ENCODE data around the gene UTS2B. TPM values are rescaled to one million over a fixed set of nuclear protein-coding genes. Genes with fewer than 3 reads are reported as not detected.

Gene UTS2B
- total RNA-seq, 1 donor from 2014 or later: not detected

DNA sequence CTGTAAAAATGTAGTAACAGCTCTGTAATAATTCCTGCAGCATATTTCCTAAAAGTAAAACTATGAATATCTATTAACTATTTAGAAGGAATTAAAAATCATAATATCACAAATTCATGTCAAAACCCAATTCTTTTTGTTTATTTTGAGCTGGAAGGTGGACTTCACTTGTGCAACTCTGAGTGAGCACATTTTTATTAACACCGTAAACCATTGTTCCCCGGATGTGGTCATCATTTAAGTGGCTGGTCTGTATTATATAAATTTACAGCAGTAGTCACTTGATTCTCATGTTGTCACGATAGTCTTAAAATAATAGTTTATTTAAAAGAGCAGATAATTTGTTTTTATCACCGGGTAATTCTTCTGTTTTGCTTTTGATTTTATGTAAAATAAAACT, 43.0 kb upstream of the UTS2B start:
- TF ChIP-seq, protein P1, sequence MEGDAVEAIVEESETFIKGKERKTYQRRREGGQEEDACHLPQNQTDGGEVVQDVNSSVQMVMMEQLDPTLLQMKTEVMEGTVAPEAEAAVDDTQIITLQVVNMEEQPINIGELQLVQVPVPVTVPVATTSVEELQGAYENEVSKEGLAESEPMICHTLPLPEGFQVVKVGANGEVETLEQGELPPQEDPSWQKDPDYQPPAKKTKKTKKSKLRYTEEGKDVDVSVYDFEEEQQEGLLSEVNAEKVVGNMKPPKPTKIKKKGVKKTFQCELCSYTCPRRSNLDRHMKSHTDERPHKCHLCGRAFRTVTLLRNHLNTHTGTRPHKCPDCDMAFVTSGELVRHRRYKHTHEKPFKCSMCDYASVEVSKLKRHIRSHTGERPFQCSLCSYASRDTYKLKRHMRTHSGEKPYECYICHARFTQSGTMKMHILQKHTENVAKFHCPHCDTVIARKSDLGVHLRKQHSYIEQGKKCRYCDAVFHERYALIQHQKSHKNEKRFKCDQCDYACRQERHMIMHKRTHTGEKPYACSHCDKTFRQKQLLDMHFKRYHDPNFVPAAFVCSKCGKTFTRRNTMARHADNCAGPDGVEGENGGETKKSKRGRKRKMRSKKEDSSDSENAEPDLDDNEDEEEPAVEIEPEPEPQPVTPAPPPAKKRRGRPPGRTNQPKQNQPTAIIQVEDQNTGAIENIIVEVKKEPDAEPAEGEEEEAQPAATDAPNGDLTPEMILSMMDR (IDR thresholded peaks at IDR 0.05; ENCODE audit: insufficient read depth, low read length, severe bottlenecking): no peak
- DNase-seq (ENCODE audit: low read depth): no peak
- FAIRE-seq: no peak
- Histone ChIP-seq H3K36me3 (ENCODE audit: control insufficient read depth, insufficient read depth, low read length) (peaks cover 5% of the 10 kb centered on the region), H3K27me3 (ENCODE audit: control insufficient read depth, insufficient read depth, low read length) (no peaks in the 10 kb centered on the region), H3K4me3 (ENCODE audit: low read depth, low read length) (no peak overlapping the region)

DNA sequence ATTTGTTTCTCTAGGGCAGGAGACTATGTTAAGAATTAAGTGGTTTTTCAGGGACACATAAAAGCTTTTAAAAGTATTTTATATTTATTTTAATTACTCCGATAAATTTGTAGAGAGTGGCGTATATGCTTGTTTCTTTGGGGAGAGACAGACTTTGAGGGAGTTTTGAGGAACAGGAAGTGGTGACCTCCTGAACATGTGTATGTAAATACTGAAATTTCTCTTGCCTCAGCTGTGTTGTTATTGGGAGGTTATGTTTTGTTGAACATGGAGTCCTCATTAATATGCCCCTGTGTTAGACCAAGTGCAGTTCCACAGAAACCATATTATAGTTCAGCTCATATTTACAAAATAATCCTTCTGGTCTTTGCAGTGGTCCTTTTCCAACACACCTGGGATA, 41.8 kb upstream of the UTS2B start:
- FAIRE-seq (no peak), DNase-seq (ENCODE audit: low read depth) (no peak)
- Histone ChIP-seq H3K4me3 (ENCODE audit: low read depth, low read length) (no peak overlapping the region), H3K27me3 (ENCODE audit: control insufficient read depth, insufficient read depth, low read length) (no peaks in the 10 kb centered on the region), H3K36me3 (ENCODE audit: control insufficient read depth, insufficient read depth, low read length) (peaks cover 5% of the 10 kb centered on the region)
- TF ChIP-seq, protein P1 (IDR thresholded peaks at IDR 0.05; ENCODE audit: insufficient read depth, low read length, severe bottlenecking): no peak

DNA sequence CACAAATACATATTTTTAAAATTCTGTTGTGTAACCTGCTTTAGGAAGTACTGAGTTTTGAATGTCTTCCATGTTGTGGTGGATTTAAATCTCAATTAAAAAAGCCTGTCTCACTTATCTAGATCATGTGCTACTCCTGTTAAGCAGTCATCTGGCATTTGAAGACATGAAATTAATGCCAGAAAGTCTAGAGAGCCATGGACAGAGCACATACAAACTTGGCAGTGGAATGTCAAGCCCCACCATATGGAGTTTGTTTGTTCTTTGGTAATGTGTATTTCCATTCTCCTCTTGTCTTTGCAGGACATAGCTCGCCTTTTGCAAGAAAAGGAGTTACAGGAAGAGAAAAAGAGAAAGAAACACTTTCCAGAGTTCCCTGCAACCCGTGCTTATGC, 39.3 kb upstream of the UTS2B start:
- no peak overlapping the region for H3K4me3 ChIP-seq (ENCODE audit: low read depth, low read length)
- FAIRE-seq: no peak
- no peaks in the 10 kb centered on the region for H3K27me3 ChIP-seq (ENCODE audit: control insufficient read depth, insufficient read depth, low read length)
- TF ChIP-seq, protein P1 (IDR thresholded peaks at IDR 0.05; ENCODE audit: insufficient read depth, low read length, severe bottlenecking): no peak
- peaks cover 2% of the 10 kb centered on the region for H3K36me3 ChIP-seq (ENCODE audit: control insufficient read depth, insufficient read depth, low read length)
- no peak for DNase-seq (ENCODE audit: low read depth)

DNA sequence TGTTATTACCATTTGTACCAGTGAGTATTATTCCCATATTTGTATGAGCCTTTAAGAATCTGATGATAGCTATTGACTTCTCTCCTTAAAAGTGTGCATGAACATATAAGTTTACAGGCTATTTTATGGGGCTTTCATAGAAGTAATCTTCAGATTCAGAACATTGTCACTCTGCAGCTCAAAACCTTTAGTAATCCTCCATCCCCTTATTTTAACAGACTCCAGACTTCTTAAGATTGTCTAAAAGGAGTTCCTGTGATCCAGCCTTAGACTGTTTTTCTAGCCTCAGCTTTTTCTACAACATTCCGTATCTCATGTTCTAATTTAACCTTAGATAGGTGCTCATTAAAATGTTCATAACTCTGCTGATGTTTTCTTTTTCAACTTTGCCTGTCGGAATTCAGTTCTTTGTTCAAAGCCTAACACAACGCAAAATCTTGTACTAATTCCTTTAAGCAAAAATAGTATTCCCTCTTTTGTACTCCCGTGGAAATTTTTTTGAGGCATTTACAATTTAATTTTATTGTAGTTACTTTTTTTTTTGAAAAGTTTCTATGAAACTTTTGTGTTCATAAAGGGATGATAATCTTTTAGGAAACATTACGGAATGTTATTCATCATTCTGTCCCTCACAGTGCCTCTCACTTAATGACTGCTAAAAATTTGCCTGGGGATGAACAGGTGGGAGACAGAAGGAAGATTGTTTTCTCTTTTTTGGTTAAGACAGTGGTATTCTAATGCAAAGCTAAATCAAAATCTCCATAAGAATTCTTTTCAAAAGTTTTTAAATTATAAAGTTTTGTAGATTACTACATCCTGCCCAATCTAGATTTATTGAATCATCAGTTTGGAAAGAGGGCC, 38.7 kb upstream of the UTS2B start:
- Histone ChIP-seq H3K36me3 (ENCODE audit: control insufficient read depth, insufficient read depth, low read length) (peaks cover 3% of the 10 kb centered on the region), H3K27me3 (ENCODE audit: control insufficient read depth, insufficient read depth, low read length) (no peaks in the 10 kb centered on the region), H3K4me3 (ENCODE audit: low read depth, low read length) (no peak overlapping the region)
- TF ChIP-seq, protein P1 (IDR thresholded peaks at IDR 0.05; ENCODE audit: insufficient read depth, low read length, severe bottlenecking): no peak
- FAIRE-seq (no peak), DNase-seq (ENCODE audit: low read depth) (no peak)

DNA sequence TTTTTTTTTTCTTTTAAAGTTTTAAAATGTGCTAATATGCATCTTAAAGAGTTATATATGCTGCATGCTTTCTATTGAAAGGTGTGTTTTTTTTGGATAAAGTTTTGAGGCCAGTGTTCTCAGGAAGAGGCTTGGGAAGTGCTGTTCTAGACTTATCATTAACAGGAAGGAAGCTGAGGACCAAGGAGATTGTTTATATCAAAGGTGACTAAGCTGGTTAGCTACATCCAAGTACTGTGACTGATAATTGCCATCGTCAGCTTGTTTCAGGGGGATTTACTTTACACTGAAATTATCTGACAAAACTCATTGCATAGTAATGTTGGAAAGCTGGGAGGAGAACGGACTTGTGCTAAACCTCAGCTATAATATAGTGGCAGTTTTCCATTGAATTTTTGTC, 36.3 kb upstream of the UTS2B start:
- DNase-seq (ENCODE audit: low read depth) (no peak), FAIRE-seq (no peak)
- no peak overlapping the region for H3K4me3 ChIP-seq (ENCODE audit: low read depth, low read length)
- H3K27me3 ChIP-seq (ENCODE audit: control insufficient read depth, insufficient read depth, low read length): no peaks in the 10 kb centered on the region
- TF ChIP-seq, protein P1 (IDR thresholded peaks at IDR 0.05; ENCODE audit: insufficient read depth, low read length, severe bottlenecking): no peak
- H3K36me3 ChIP-seq (ENCODE audit: control insufficient read depth, insufficient read depth, low read length): peaks cover 3% of the 10 kb centered on the region

Measured in bronchial epithelial cell (primary cell).